ENCODE measurements around the gene OSBPL10. TPM values are rescaled to one million over a fixed set of nuclear protein-coding genes. Genes with fewer than 3 reads are reported as not detected.

Gene OSBPL10
- total RNA-seq, 2 experiments from 2014 or later = 6.1 to 6.4 TPM

DNA sequence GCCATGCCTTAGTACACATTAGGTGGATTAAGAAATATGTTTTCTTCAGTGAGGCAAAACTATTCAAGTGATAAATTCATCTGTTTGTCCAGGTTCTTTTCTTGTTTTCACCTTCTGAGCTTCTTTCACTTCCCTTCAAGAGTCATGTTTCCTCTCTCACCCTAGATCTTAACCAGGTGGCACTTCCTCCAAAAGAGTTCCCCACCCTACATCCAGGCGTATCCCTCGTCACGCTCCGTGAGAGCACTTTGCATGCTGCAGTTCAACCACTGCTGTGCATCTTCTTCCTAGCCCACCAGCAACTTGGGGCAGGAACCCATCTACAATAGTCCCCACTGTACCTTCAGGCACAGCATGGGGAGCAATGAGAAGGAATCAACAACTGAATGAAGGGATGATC lies 28.9 kb downstream of the OSBPL10 start:
- CTCF ChIA-PET = interaction anchor here (0.6 kb wide), 1 partner anchor 862 kb away, joined by 3 read pairs; no protein-coding TSS in a partner anchor
- Mint-ChIP-seq H3K4me1 (ENCODE audit: low read depth) (no peaks in the 10 kb centered on the region), H3K27me3 (ENCODE audit: low read depth) (peaks cover 11% of the 10 kb centered on the region), H3K27ac (no peak overlapping the region), H3K9me3 (peaks cover 13% of the 10 kb centered on the region), H3K4me3 (no peak overlapping the region), H3K36me3 (ENCODE audit: low read depth) (no peaks in the 10 kb centered on the region)
- no peak for DNase-seq
- intact Hi-C loops (cut with micrococcal nuclease) = no loop called here

DNA sequence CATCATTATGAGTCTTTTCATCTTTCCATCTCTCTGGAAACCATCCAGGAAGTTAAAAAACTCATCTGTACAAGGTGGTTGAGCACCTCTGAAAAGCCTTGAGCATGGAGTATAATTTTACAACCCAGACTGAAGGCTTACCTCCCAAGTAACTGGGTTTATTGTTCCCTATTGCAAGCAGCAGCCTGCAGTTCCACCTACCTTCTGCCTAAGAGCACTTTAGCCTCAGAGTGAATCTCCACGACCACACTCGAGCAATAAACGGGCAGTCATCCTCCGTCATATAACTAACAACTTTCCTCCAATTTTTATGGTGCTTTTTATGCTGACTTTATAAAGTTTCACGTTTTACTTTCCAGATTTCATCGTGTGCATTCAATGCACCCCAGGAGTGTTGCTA lies 32.8 kb downstream of the OSBPL10 start:
- CTCF ChIA-PET = no interaction called here
- peaks cover 23% of the 10 kb centered on the region for H3K27me3 Mint-ChIP-seq (ENCODE audit: low read depth)

DNA sequence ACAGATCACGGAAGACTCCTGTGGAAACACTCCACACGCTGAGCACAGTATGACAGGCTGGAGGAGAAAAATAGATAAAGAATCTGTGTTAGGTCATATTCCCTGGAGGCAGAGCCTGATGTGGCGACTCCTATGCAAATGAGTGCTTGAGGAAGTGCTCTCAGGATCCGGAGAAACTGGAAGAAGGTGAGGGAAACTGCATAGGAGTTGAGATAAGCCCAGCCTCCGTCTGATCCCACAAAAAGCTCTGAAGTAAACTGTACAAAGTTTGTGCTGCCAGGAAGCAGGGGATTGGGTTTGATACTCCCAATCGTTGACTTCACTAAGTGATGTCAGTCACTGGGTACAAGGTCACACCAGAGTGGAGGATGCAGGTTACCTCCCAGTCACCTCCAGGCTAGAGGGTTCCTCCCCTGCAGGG lies 33.4 kb downstream of the OSBPL10 start:
- intact Hi-C loops (cut with micrococcal nuclease) = no loop called here

More for the DNA sequence above, 32.8 kb downstream of the OSBPL10 start:
- H3K9me3 Mint-ChIP-seq = peaks cover 5% of the 10 kb centered on the region
- no peak overlapping the region for H3K4me3 Mint-ChIP-seq
- DNase-seq = no peak
- intact Hi-C loops (cut with micrococcal nuclease) = no loop called here
- H3K36me3 Mint-ChIP-seq (ENCODE audit: low read depth) = no peaks in the 10 kb centered on the region
- H3K27ac Mint-ChIP-seq = no peak overlapping the region
- no peaks in the 10 kb centered on the region for H3K4me1 Mint-ChIP-seq (ENCODE audit: low read depth)

DNA sequence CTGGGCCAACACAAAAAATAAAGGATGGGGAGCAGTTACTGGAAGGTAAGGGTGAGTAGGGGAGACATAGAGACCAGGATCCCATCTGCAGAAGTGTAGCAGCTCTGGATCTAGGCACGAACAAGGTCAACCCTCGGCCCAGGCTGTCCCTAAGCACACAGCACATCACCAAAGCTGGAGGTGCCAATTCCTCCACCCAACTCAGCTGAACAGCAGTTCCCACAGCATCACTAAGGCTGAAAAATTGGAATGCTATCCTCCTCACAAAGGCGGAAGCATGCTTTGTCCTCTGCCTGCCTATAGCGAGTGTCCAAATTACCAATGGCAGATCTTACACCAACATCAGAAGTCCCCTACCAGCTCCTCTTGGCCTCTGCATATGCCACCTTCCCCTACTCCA lies 33.9 kb downstream of the OSBPL10 start:
- H3K4me1 Mint-ChIP-seq (ENCODE audit: low read depth) = no peaks in the 10 kb centered on the region
- no peak overlapping the region for H3K4me3 Mint-ChIP-seq
- H3K9me3 Mint-ChIP-seq = peaks cover 5% of the 10 kb centered on the region
- CTCF ChIA-PET = no interaction called here
- no peak for DNase-seq
- H3K27me3 Mint-ChIP-seq (ENCODE audit: low read depth) = peaks cover 23% of the 10 kb centered on the region
- intact Hi-C loops (cut with micrococcal nuclease) = no loop called here
- H3K27ac Mint-ChIP-seq = no peak overlapping the region
- no peaks in the 10 kb centered on the region for H3K36me3 Mint-ChIP-seq (ENCODE audit: low read depth)

More for the DNA sequence above, 33.4 kb downstream of the OSBPL10 start:
- peaks cover 5% of the 10 kb centered on the region for H3K9me3 Mint-ChIP-seq
- no peaks in the 10 kb centered on the region for H3K36me3 Mint-ChIP-seq (ENCODE audit: low read depth)
- H3K27ac Mint-ChIP-seq = no peak overlapping the region
- CTCF ChIA-PET = no interaction called here
- peaks cover 26% of the 10 kb centered on the region for H3K27me3 Mint-ChIP-seq (ENCODE audit: low read depth)
- no peak for DNase-seq
- no peaks in the 10 kb centered on the region for H3K4me1 Mint-ChIP-seq (ENCODE audit: low read depth)
- no peak overlapping the region for H3K4me3 Mint-ChIP-seq

DNA sequence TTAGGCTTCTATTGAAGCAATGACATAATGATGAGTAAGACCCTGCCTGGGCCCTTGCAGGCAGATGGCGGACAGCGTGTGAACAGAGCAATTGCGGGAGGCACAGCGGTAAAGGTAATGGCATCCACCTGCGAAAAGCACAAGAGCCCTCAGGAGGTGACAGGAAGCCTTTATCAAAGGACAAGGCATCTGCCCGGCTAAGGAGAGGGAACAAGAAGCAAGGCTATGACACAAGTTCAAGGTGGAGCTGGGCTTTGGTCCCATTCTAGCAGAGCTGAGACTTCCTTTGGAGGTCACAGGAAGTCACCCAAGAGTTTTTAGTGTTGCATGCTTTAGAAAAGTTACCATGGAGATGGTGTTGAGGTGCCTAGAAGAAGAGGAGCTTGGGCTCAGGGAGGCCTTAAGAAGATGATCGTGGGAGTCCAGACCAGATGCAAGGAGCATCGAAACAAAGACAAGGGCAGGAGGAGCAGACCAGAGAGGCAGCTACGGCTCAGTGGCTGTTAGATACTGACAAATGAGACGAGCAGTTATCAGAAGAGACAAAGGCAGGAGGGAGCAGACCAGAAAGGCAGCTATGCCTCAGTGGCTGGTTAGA lies 34.5 kb downstream of the OSBPL10 start:
- peaks cover 25% of the 10 kb centered on the region for H3K27me3 Mint-ChIP-seq (ENCODE audit: low read depth)
- intact Hi-C loops (cut with micrococcal nuclease) = no loop called here
- H3K27ac Mint-ChIP-seq = no peak overlapping the region
- H3K4me1 Mint-ChIP-seq (ENCODE audit: low read depth) = no peaks in the 10 kb centered on the region
- no peak overlapping the region for H3K4me3 Mint-ChIP-seq
- H3K36me3 Mint-ChIP-seq (ENCODE audit: low read depth) = no peaks in the 10 kb centered on the region
- CTCF ChIA-PET = no interaction called here
- peaks cover 5% of the 10 kb centered on the region for H3K9me3 Mint-ChIP-seq
- no peak for DNase-seq

DNA sequence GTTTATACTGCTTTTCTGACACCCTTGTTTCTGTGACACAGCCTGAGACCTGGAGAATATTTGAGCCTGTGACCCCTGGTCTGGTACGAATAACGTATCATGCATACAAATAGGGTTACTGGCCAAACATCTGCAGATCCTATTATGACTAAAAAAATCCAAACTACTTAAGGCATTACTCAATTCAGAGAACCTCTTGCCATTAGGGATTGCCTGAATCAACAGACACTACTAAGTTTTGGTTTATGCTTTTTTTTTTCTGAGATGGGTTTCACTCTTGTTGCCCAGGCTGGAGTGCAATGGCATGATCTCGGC lies 35.4 kb downstream of the OSBPL10 start:
- intact Hi-C loops (cut with micrococcal nuclease) = no loop called here
- CTCF ChIA-PET = no interaction called here
- H3K36me3 Mint-ChIP-seq (ENCODE audit: low read depth) = no peaks in the 10 kb centered on the region

DNA sequence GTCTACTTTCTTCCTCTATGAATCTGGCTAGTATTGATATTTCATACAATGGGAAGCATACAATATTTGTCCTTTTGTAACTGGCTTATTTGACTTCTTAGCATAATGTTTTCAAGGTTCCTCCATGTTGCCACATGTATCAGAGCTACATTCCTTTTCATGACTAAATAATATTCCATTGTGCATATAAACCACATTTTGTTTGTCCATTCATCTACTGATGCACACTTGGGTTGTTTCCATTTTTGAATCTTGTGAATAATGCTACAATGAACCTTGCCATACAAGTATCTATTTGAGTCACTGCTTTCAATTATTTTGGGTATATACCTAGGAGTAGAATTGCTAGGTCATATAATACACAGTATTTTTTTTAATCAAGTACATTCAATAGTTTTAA lies 38.0 kb downstream of the OSBPL10 start:
- CTCF ChIA-PET = no interaction called here
- Mint-ChIP-seq H3K4me3 (no peak overlapping the region), H3K27me3 (ENCODE audit: low read depth) (peaks cover 20% of the 10 kb centered on the region), H3K4me1 (ENCODE audit: low read depth) (no peaks in the 10 kb centered on the region), H3K36me3 (ENCODE audit: low read depth) (no peaks in the 10 kb centered on the region), H3K27ac (no peak overlapping the region), H3K9me3 (no peaks in the 10 kb centered on the region)
- DNase-seq = no peak
- intact Hi-C loops (cut with micrococcal nuclease) = no loop called here

More for the DNA sequence above, 35.4 kb downstream of the OSBPL10 start:
- peaks cover 25% of the 10 kb centered on the region for H3K27me3 Mint-ChIP-seq (ENCODE audit: low read depth)
- DNase-seq = no peak
- no peak overlapping the region for H3K27ac Mint-ChIP-seq
- H3K9me3 Mint-ChIP-seq = peaks cover 5% of the 10 kb centered on the region
- H3K4me1 Mint-ChIP-seq (ENCODE audit: low read depth) = no peaks in the 10 kb centered on the region
- H3K4me3 Mint-ChIP-seq = no peak overlapping the region

DNA sequence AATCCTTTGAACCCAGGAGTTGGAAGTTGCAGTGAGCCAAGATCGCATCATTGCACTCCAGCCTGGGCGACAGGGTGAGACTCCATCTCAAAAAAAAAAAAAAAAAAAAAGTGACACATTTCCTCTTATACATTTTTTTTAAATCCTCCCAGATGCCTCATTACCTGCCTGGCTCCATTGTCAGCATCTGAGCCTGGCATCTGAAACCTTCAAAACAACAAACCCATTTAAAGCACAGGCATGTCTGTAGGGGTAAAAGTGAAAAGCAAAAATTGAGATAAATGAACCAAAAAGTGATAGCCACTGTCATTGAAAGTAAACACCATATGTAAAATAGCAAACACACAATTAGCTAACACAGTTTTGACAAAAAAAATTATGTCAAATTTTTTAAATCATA lies 38.6 kb downstream of the OSBPL10 start:
- no peaks in the 10 kb centered on the region for H3K36me3 Mint-ChIP-seq (ENCODE audit: low read depth)
- CTCF ChIA-PET = no interaction called here
- intact Hi-C loops (cut with micrococcal nuclease) = no loop called here

DNA sequence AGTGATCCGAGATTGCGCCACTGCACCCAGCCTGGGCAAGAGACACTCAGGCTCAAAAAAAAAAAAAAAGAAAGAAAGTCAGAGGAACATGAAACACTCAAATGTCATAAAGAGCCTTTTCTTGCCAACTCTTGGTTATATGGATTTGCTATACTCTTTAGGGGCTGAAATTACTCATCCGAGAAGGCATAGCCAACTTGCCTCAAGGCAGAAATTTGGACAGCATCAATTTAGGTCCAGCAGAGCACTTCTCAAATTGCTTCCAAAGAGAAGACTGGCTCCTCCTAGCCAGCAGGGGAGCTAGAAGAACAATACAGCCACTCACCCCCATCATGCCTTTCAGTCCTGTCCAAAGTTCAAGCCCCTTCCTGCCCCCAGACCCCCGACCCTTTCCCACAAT lies 43.8 kb downstream of the OSBPL10 start:
- H3K4me3 Mint-ChIP-seq = no peak overlapping the region
- no peaks in the 10 kb centered on the region for H3K4me1 Mint-ChIP-seq (ENCODE audit: low read depth)
- no peak overlapping the region for H3K27ac Mint-ChIP-seq
- no peaks in the 10 kb centered on the region for H3K9me3 Mint-ChIP-seq
- H3K36me3 Mint-ChIP-seq (ENCODE audit: low read depth) = no peaks in the 10 kb centered on the region
- peaks cover 7% of the 10 kb centered on the region for H3K27me3 Mint-ChIP-seq (ENCODE audit: low read depth)
- DNase-seq = no peak
- intact Hi-C loops (cut with micrococcal nuclease) = no loop called here
- CTCF ChIA-PET = interaction anchor here (1.0 kb wide), 1 partner anchor 9 kb away, joined by 3 read pairs; no protein-coding TSS in a partner anchor

More for the DNA sequence above, 38.6 kb downstream of the OSBPL10 start:
- DNase-seq = no peak
- Mint-ChIP-seq H3K4me1 (ENCODE audit: low read depth) (no peaks in the 10 kb centered on the region), H3K27ac (no peak overlapping the region), H3K27me3 (ENCODE audit: low read depth) (peaks cover 17% of the 10 kb centered on the region), H3K4me3 (no peak overlapping the region), H3K9me3 (no peaks in the 10 kb centered on the region)

DNA sequence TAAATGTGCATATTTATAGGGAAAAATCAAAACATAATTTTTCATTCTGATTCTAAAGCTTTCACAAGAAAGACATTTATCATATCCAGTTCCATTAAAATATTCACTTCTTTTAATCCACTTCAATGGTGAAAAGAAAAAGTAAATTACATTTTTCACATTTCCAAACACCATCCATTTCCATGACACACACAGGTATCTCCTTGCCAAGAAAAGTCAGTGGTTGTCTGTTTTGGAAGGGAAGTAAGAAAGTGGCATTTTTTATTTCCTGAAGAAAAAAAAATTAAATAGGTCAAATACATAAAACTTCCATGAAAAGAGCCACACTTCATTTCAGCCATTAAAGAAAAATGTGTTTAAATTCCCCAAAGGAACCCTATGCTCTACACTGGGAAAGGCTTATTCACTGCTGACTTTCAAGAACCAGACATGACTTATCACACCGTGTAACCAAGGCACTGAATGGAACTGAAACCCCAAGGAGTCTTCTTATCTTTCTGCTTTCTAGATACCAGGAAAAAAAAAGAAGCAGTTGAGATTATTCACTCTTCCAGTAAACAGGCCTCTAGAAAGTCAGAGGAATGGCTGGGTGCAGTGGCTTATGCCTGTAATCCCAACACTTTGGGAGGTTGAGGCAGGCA lies 44.5 kb downstream of the OSBPL10 start:
- Mint-ChIP-seq H3K4me1 (ENCODE audit: low read depth) (no peaks in the 10 kb centered on the region), H3K4me3 (no peak overlapping the region), H3K9me3 (no peaks in the 10 kb centered on the region), H3K36me3 (ENCODE audit: low read depth) (no peaks in the 10 kb centered on the region), H3K27ac (no peak overlapping the region), H3K27me3 (ENCODE audit: low read depth) (peaks cover 6% of the 10 kb centered on the region)
- CTCF ChIA-PET = interaction anchor here (1.0 kb wide), 1 partner anchor 9 kb away, joined by 3 read pairs; no protein-coding TSS in a partner anchor
- DNase-seq = no peak
- intact Hi-C loops (cut with micrococcal nuclease) = no loop called here

DNA sequence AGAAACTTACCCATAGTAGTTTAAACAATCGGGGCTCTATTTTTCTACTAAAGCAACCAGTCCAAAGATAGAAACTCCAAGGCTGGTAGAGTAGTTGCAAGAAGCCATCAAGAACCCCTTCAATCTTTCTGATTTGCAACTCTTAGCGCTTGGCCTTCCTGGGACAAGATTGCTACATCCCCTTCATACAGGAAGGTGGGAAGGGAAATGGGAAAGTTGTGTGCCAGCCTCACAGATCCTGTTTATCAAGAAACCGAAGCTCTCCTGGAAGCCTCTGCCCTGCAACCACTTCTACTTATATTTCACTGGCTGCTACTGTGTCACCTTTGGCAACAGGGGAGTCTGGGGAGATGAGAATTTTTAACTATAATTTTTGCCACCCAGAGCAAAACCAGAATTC lies 46.2 kb downstream of the OSBPL10 start:
- Mint-ChIP-seq H3K27ac (no peak overlapping the region), H3K9me3 (no peaks in the 10 kb centered on the region), H3K27me3 (ENCODE audit: low read depth) (peaks cover 6% of the 10 kb centered on the region), H3K4me3 (no peak overlapping the region), H3K4me1 (ENCODE audit: low read depth) (peaks cover 3% of the 10 kb centered on the region), H3K36me3 (ENCODE audit: low read depth) (no peaks in the 10 kb centered on the region)
- DNase-seq = no peak
- CTCF ChIA-PET = no interaction called here
- intact Hi-C loops (cut with micrococcal nuclease) = no loop called here

DNA sequence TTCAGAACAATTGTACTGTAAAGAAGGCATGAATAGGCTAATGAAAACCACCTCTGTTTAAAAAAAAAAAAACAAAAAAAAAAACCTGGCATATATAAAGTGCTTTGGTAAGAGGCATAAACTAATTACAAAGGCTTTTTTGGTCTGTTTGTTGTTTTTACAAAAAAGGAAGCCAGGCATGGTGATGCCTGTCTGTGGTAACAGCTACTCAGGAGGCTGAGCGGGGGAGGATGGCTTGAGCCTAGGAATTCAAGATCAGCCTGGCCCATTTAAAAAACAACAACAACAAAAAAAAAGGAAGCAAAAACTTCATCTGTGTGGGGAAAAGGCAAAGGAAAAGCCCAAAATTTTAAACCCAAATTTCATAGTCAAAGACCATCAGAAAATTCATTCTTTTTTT lies 47.0 kb downstream of the OSBPL10 start:
- no peaks in the 10 kb centered on the region for H3K9me3 Mint-ChIP-seq
- H3K27me3 Mint-ChIP-seq (ENCODE audit: low read depth) = peaks cover 6% of the 10 kb centered on the region
- H3K4me3 Mint-ChIP-seq = no peak overlapping the region
- peaks cover 3% of the 10 kb centered on the region for H3K4me1 Mint-ChIP-seq (ENCODE audit: low read depth)
- H3K27ac Mint-ChIP-seq = no peak overlapping the region
- no peak for DNase-seq
- H3K36me3 Mint-ChIP-seq (ENCODE audit: low read depth) = no peaks in the 10 kb centered on the region
- CTCF ChIA-PET = no interaction called here
- intact Hi-C loops (cut with micrococcal nuclease) = no loop called here

DNA sequence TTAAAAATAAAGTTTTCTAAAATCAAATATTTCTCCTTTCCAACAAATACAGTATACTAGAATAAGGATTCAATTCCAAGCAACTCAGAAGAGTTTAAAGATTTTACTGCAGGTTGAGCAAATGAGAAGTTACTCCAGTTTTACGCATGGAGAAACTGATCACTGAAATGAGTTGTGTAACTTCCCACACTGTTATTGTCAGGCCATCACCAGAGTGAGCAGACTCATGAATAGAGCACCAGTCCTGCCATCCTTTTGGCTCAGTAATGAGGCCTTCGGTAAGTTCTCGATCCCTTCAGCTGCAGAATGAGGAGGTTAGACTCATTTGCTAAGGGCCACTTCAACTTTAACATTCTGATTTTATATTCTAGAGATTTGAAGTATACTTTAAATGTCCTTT lies 48.1 kb downstream of the OSBPL10 start:
- Mint-ChIP-seq H3K27ac (no peak overlapping the region), H3K36me3 (ENCODE audit: low read depth) (no peaks in the 10 kb centered on the region), H3K4me3 (no peak overlapping the region), H3K27me3 (ENCODE audit: low read depth) (peaks cover 6% of the 10 kb centered on the region), H3K9me3 (no peaks in the 10 kb centered on the region), H3K4me1 (ENCODE audit: low read depth) (peaks cover 7% of the 10 kb centered on the region)
- intact Hi-C loops (cut with micrococcal nuclease) = no loop called here
- DNase-seq = no peak
- CTCF ChIA-PET = interaction anchor here (0.8 kb wide), 1 partner anchor 22 kb away, joined by 3 read pairs; no protein-coding TSS in a partner anchor

Measured in activated naive CD4-positive, alpha-beta T cell treated with anti-CD3 and anti-CD28 coated beads for 36 hours (primary cell).